ENCODE data around the gene TRABD2B.

The TRABD2B gene

DNA sequence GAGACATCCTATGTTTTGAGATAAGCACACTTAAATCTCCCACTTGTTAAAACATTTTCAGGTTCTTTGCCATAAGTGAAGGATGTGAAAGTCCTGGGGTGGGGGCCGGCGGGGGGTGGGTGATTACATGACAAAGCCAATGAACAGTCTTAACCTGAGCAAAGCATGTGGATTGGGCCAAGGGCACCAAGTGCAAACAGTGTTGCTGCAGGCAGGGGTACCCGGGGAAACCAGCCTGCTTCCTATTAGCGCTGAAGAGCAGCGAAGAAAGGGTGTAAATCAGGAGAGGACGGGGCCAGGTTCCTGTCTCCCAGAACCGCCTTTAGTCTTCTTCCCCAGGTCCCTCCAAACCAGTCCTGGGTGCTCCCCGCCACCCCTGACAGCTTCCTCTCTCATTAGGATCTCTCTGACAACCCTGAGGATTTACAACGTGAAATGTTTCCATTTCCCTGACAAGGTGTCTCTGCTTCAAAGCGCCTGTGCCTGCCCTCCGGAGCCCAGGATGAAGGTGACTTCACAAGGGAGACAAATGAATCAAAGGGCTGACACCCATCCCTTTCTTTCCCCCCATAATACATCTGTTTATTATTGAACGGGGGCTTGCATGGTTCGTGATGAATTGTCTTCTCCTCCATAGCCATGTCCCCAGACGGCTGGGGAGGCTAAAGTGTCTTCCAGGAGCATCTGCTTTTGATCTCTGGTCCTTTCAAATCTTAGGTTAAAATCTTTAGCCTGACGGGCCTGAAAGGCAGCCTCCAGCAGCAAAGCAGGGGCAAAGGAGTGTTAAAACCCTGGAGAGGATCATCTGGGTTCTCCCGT, 109.5 kb downstream of the TRABD2B start:
- Histone ChIP-seq H3K27me3 (ENCODE audit: insufficient read depth, low read length, poor library complexity) (no peaks in the 10 kb centered on the region), H3K9me3 (ENCODE audit: insufficient read depth, low read length, severe bottlenecking) (no peaks in the 10 kb centered on the region), H3K4me1 (ENCODE audit: insufficient read depth, low read length) (no peaks in the 10 kb centered on the region), H3K27ac (ENCODE audit: low read length) (no peak overlapping the region), H4K20me1 (ENCODE audit: insufficient read depth, low read length) (no peaks in the 10 kb centered on the region; the same call in 1 of the 2 replicates), H3K9ac (ENCODE audit: low read depth, low read length) (no peak overlapping the region), H3K4me3 (ENCODE audit: low read depth in 1 of 2, low read length in 2 of 2) (no peak overlapping the region), H3K4me2 (ENCODE audit: insufficient read depth, low read length) (no peak overlapping the region), H3K79me2 (ENCODE audit: insufficient read depth, low read length) (no peaks in the 10 kb centered on the region), H3K36me3 (ENCODE audit: insufficient read depth, low read length) (no peaks in the 10 kb centered on the region), H2AFZ (ENCODE audit: low read depth, low read length) (no peak overlapping the region)
- TF ChIP-seq, protein P1, sequence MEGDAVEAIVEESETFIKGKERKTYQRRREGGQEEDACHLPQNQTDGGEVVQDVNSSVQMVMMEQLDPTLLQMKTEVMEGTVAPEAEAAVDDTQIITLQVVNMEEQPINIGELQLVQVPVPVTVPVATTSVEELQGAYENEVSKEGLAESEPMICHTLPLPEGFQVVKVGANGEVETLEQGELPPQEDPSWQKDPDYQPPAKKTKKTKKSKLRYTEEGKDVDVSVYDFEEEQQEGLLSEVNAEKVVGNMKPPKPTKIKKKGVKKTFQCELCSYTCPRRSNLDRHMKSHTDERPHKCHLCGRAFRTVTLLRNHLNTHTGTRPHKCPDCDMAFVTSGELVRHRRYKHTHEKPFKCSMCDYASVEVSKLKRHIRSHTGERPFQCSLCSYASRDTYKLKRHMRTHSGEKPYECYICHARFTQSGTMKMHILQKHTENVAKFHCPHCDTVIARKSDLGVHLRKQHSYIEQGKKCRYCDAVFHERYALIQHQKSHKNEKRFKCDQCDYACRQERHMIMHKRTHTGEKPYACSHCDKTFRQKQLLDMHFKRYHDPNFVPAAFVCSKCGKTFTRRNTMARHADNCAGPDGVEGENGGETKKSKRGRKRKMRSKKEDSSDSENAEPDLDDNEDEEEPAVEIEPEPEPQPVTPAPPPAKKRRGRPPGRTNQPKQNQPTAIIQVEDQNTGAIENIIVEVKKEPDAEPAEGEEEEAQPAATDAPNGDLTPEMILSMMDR (IDR thresholded peaks at IDR 0.05; ENCODE audit: borderline replicate concordance, extremely low read depth, low read length, poor library complexity, severe bottlenecking) = no peak
- no peak for TF ChIP-seq EZH2 (IDR thresholded peaks at IDR 0.05; ENCODE audit: borderline replicate concordance, low read depth, low read length, severe bottlenecking)
- ATAC-seq (ENCODE audit: insufficient read depth, low read depth) = no peak
- no peak for DNase-seq

DNA sequence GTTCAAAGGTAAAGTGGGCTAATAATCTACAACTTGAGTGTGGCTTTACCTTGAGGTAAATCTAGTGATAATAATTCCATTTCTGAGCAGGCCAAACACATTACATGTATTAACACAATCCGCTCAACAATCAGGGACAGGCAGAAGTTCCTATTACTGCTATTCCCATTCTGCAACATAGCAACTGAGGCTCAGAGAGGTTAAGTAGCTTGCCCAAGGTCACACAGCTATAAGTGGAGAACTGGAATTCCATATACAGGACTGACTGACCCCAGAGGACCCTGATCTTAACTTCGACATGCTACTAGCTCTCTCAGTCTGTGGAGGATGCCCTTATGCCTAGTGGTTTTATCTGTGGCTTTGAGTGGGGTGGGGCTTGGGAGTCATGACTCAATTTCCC, 110.1 kb downstream of the TRABD2B start:
- Histone ChIP-seq H3K4me2 (ENCODE audit: insufficient read depth, low read length) (no peak overlapping the region), H3K36me3 (ENCODE audit: insufficient read depth, low read length) (no peaks in the 10 kb centered on the region), H4K20me1 (ENCODE audit: insufficient read depth, low read length) (no peaks in the 10 kb centered on the region; the same call in 1 of the 2 replicates), H3K9me3 (ENCODE audit: insufficient read depth, low read length, severe bottlenecking) (no peaks in the 10 kb centered on the region), H3K27me3 (ENCODE audit: insufficient read depth, low read length, poor library complexity) (no peaks in the 10 kb centered on the region), H3K27ac (ENCODE audit: low read length) (no peak overlapping the region), H3K79me2 (ENCODE audit: insufficient read depth, low read length) (no peaks in the 10 kb centered on the region), H3K4me1 (ENCODE audit: insufficient read depth, low read length) (no peaks in the 10 kb centered on the region), H3K4me3 (ENCODE audit: low read depth in 1 of 2, low read length in 2 of 2) (no peak overlapping the region), H2AFZ (ENCODE audit: low read depth, low read length) (no peak overlapping the region), H3K9ac (ENCODE audit: low read depth, low read length) (no peak overlapping the region)
- no peak for DNase-seq
- no peak for ATAC-seq (ENCODE audit: insufficient read depth, low read depth)
- no peak for TF ChIP-seq EZH2 (IDR thresholded peaks at IDR 0.05; ENCODE audit: borderline replicate concordance, low read depth, low read length, severe bottlenecking)
- TF ChIP-seq, protein P1 (IDR thresholded peaks at IDR 0.05; ENCODE audit: borderline replicate concordance, extremely low read depth, low read length, poor library complexity, severe bottlenecking) = no peak

DNA sequence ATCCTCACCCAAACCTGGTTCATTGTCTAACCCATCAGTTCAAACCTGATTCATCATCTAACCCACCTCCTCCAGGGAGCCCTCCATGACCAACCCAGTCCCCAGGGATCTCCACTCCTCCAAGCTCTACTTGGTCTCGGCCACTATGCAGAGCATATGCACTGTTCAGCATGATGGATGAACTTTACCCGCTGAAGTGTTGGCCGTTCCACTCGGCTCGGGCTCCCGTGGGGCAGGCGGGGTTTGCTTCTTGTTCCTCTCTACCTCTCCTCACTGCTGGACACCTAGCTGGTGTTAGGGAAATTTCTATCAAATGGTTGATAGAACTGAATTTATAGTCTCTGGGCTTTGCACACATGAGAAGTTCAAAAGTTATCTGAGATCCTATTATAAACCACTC, 111.0 kb downstream of the TRABD2B start:
- Histone ChIP-seq H3K36me3 (ENCODE audit: insufficient read depth, low read length) (no peaks in the 10 kb centered on the region), H3K4me3 (ENCODE audit: low read depth in 1 of 2, low read length in 2 of 2) (no peak overlapping the region), H3K4me1 (ENCODE audit: insufficient read depth, low read length) (no peaks in the 10 kb centered on the region), H3K27me3 (ENCODE audit: insufficient read depth, low read length, poor library complexity) (no peaks in the 10 kb centered on the region), H3K27ac (ENCODE audit: low read length) (no peak overlapping the region), H3K4me2 (ENCODE audit: insufficient read depth, low read length) (no peak overlapping the region), H3K79me2 (ENCODE audit: insufficient read depth, low read length) (no peaks in the 10 kb centered on the region), H3K9me3 (ENCODE audit: insufficient read depth, low read length, severe bottlenecking) (no peaks in the 10 kb centered on the region), H2AFZ (ENCODE audit: low read depth, low read length) (no peak overlapping the region), H3K9ac (ENCODE audit: low read depth, low read length) (no peak overlapping the region), H4K20me1 (ENCODE audit: insufficient read depth, low read length) (no peaks in the 10 kb centered on the region; the same call in 1 of the 2 replicates)
- DNase-seq (no peak), ATAC-seq (ENCODE audit: insufficient read depth, low read depth) (no peak)
- TF ChIP-seq EZH2 (IDR thresholded peaks at IDR 0.05; ENCODE audit: borderline replicate concordance, low read depth, low read length, severe bottlenecking) = no peak

DNA sequence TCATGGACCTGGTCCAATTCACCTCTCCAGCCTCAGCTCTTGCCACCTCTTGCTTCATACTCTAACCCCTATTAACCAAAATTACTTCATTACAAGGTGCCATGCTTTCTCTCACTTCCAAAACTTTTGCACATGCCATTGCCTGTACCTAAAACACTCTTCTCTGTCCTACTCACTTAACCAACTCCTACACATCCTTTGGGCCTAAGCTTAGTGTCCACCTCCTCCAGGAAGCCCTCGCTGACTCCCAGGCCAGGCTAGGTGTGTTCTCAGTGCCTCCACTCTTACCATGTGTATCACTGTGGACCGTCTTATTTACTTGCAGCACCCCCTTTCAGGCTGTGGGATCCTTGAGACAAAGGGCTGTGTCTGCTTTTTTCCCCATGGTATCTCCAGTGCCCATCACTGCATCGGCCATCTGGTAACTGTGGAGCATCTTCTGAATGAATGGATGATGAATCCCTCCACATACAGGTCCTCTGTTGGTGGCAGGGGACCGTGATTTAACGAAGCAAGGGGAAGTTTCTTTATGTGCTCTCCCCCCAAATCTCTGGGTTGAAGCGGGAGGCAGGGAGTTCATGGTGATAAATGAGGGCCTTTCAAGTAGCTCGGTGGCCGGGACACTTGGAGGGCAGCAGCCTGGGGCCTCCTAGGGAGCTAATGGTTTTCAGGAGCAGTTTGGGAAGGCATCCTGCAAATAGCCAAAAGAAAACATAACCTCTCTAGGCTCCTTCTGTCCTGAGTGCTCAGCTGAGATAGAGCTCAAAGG, 111.9 kb downstream of the TRABD2B start:
- no peak for ATAC-seq (ENCODE audit: insufficient read depth, low read depth)
- no peaks in the 10 kb centered on the region for H3K27me3 ChIP-seq (ENCODE audit: insufficient read depth, low read length, poor library complexity)

More for the DNA sequence above, 111.9 kb downstream of the TRABD2B start:
- Histone ChIP-seq H2AFZ (ENCODE audit: low read depth, low read length) (no peak overlapping the region), H3K4me1 (ENCODE audit: insufficient read depth, low read length) (no peaks in the 10 kb centered on the region), H3K27ac (ENCODE audit: low read length) (no peak overlapping the region), H3K4me3 (ENCODE audit: low read depth in 1 of 2, low read length in 2 of 2) (no peak overlapping the region), H3K9me3 (ENCODE audit: insufficient read depth, low read length, severe bottlenecking) (no peaks in the 10 kb centered on the region), H3K36me3 (ENCODE audit: insufficient read depth, low read length) (no peaks in the 10 kb centered on the region), H3K9ac (ENCODE audit: low read depth, low read length) (no peak overlapping the region), H4K20me1 (ENCODE audit: insufficient read depth, low read length) (no peaks in the 10 kb centered on the region; the same call in 1 of the 2 replicates), H3K4me2 (ENCODE audit: insufficient read depth, low read length) (no peak overlapping the region), H3K79me2 (ENCODE audit: insufficient read depth, low read length) (no peaks in the 10 kb centered on the region)
- no peak for DNase-seq
- TF ChIP-seq EZH2 (IDR thresholded peaks at IDR 0.05; ENCODE audit: borderline replicate concordance, low read depth, low read length, severe bottlenecking) = no peak
- TF ChIP-seq, protein P1 (IDR thresholded peaks at IDR 0.05; ENCODE audit: borderline replicate concordance, extremely low read depth, low read length, poor library complexity, severe bottlenecking) = no peak

Data from DND-41 (cell line).